GM12892 (cell line): Measurements from ENCODE around the gene NIP7.

Experiments
- POLR2A ChIP-seq: IDR thresholded peaks from 2 replicates; pipeline ENCODE4 v1.6.1; 2011; ENCODE audit warnings: low read depth, low read length, control low read depth
- POLR2AphosphoS5 ChIP-seq: IDR thresholded peaks from 2 replicates; pipeline ENCODE4 v1.6.1; 2011; ENCODE audit warnings: low read depth, low read length, control low read depth
- TAF1 ChIP-seq: IDR thresholded peaks from 2 replicates; pipeline ENCODE4 v1.6.1; 2011; ENCODE audit warnings: low read depth, mild to moderate bottlenecking, control low read depth, low read length, borderline replicate concordance

DNA sequence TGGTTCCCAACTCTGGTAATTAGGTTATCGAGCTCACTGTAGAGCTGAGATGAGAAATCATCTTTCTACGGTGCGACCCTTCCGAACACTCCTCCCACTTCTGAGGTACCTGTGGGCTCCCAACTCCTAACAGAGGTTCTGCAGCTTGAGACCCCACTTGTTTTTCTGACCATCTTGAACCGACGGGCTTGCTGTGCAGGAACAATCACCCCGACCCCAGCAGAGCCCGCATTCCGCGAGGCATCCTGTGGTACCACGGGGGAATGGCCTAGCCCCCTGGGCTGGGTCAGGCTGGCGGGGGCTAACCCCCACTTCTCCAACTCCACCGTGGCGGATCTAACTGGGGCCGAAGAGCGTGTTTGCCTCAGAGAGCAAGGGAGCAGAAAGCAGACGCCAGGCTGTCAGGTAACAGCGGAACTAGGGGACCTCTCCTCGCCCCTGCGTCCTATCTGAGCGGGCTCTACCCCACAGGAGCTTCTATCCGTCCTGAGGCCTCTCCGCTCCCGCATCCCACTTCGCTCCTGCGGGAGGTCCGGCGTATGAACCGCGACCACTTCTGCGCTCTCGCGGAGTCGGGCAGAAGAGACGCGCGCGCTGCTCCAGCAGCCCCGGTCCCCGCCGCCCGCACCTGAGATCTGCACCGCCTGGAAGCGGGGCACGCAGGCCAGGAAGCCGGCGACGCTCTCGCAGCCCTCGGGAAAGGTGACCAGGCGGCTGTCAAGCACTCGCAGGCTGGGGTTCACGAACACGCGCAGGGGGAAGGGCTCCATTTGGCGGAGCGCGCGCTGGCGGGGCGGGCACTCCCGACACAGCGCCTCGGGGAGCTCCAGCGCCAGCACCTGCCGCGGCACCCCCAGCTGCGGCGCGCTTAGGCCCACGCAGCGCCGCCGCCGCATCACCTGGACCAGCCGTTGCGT lies 9.9 kb upstream of the NIP7 start:
- TF ChIP-seq POLR2A (no peak), TAF1 (no peak), POLR2AphosphoS5 (no peak)
